DMS53 treated with DMSO at 0.1 percent for 48 hours (cell line): ENCODE results near the gene PRM1.

Experiments used
- DNase-seq: peaks from one replicate; lab custom pipeline; 2025; ENCODE audit not compliant: unreplicated experiment; lab: John Stamatoyannopoulos, UW

The PRM1 gene

GRCh38 chr16:11254913-11255736 lies 26.0 kb downstream of the PRM1 start:
- DNase-seq: no peak

- no peak for DNase-seq
Measured at GRCh38 chr16:11253995-11254912, 26.9 kb downstream of the PRM1 start.

- DNase-seq: no peak
Measured at GRCh38 chr16:11253009-11253994, 27.8 kb downstream of the PRM1 start.

- DNase-seq: no peak
Measured at GRCh38 chr16:11252482-11252931, 28.6 kb downstream of the PRM1 start.

GRCh38 chr16:11251525-11252481 lies 29.3 kb downstream of the PRM1 start:
- DNase-seq: no peak

GRCh38 chr16:11250786-11251524 lies 30.2 kb downstream of the PRM1 start:
- DNase-seq: no peak

- no peak for DNase-seq
Measured at GRCh38 chr16:11250091-11250785, 30.9 kb downstream of the PRM1 start.

- DNase-seq: no peak
Measured at GRCh38 chr16:11249233-11250061, 31.7 kb downstream of the PRM1 start.

GRCh38 chr16:11248133-11248532 lies 33.0 kb downstream of the PRM1 start:
- DNase-seq: no peak

- no peak for DNase-seq
Measured at GRCh38 chr16:11245988-11246387, 35.1 kb downstream of the PRM1 start.

GRCh38 chr16:11245222-11245737 lies 35.9 kb downstream of the PRM1 start:
- DNase-seq: no peak

- DNase-seq: no peak
Measured at GRCh38 chr16:11242658-11243057, 38.5 kb downstream of the PRM1 start.

- DNase-seq: no peak
Measured at GRCh38 chr16:11241480-11242204, 39.5 kb downstream of the PRM1 start.

- no peak for DNase-seq
Measured at GRCh38 chr16:11240636-11241473, 40.3 kb downstream of the PRM1 start.
